GM23338 (cell line): ENCODE results near the gene TMEM234. TPM values are rescaled to one million over a fixed set of nuclear protein-coding genes. Genes with fewer than 3 reads are reported as not detected.

Experiments used
- ATAC-seq: fragments of 200-7000 bp; cut with Tn5 transposase; 3 replicates; pipeline ENCODE4 v1.9.1; 2020
- DNase-seq: peaks from one replicate; pipeline ENCODE4 v3.0.0-alpha.2; 2015; ENCODE audit warnings: low spot score
- H2AFZ ChIP-seq: fragments of 200-600 bp; sonication (generic); 2 replicates; pipeline ENCODE4 v1.8.0; 2016; ENCODE audit warnings: antibody characterized with exemption, mild to moderate bottlenecking, moderate library complexity
- H3F3A ChIP-seq: fragments of 200-600 bp; sonication (generic); replicated peaks from 2 replicates; pipeline ENCODE4 v1.8.0; 2017; ENCODE audit warnings: antibody characterized with exemption, mixed run types, low read depth
- H3K27ac ChIP-seq: fragments of 200-600 bp; sonication (generic); 2 replicates; pipeline ENCODE4 v1.6.1; 2016; ENCODE audit warnings: low read depth
- H3K27me3 ChIP-seq: fragments of 200-600 bp; sonication (generic); 2 replicates; pipeline ENCODE4 v1.8.0; 2016; ENCODE audit warnings: mild to moderate bottlenecking, mixed run types, moderate library complexity; ENCODE audit not compliant: insufficient read depth
- H3K36me3 ChIP-seq: fragments of 200-600 bp; sonication (generic); 2 replicates; pipeline ENCODE4 v1.8.0; 2016; ENCODE audit warnings: mild to moderate bottlenecking; ENCODE audit not compliant: insufficient read depth
- H3K4me1 ChIP-seq: fragments of 200-600 bp; sonication (generic); 2 replicates; pipeline ENCODE4 v1.8.0; 2016; ENCODE audit warnings: mild to moderate bottlenecking, moderate library complexity; ENCODE audit not compliant: insufficient read depth
- H3K4me2 ChIP-seq: fragments of 200-600 bp; sonication (generic); 2 replicates; pipeline ENCODE4 v1.7.1; 2017; ENCODE audit warnings: mixed run types
- H3K4me3 ChIP-seq: fragments of 200-600 bp; sonication (generic); 2 replicates; pipeline ENCODE4 v1.6.1; 2016; ENCODE audit warnings: mixed run types
- H3K79me2 ChIP-seq: fragments of 200-600 bp; sonication (generic); replicated peaks from 2 replicates; pipeline ENCODE4 v1.8.0; 2017; ENCODE audit warnings: mild to moderate bottlenecking; ENCODE audit not compliant: insufficient read depth
- H3K9me2 ChIP-seq: fragments of 200-600 bp; sonication (generic); 2 replicates; pipeline ENCODE4 v1.8.0; 2017; ENCODE audit not compliant: insufficient read depth
- H4K20me1 ChIP-seq: fragments of 200-600 bp; sonication (generic); replicated peaks from 2 replicates; pipeline ENCODE4 v1.8.0; 2017; ENCODE audit warnings: mild to moderate bottlenecking; ENCODE audit not compliant: insufficient read depth
- H3K27ac Mint-ChIP-seq: 2 replicates; pipeline ENCODE4 v1.8.0; 2020; ENCODE audit warnings: inconsistent platforms, mild to moderate bottlenecking, moderate library complexity, mixed read lengths
- H3K27me3 Mint-ChIP-seq: 3 replicates; pipeline ENCODE4 v1.8.0; 2022; ENCODE audit warnings: low read depth, mild to moderate bottlenecking, moderate library complexity, mixed read lengths, inconsistent platforms; ENCODE audit not compliant: insufficient read depth, poor library complexity
- H3K36me3 Mint-ChIP-seq: 3 replicates; pipeline ENCODE4 v1.8.0; 2021; ENCODE audit warnings: low read depth, mild to moderate bottlenecking, inconsistent platforms, moderate library complexity, mixed read lengths
- H3K4me1 Mint-ChIP-seq: 3 replicates; pipeline ENCODE4 v1.8.0; 2020; ENCODE audit warnings: mild to moderate bottlenecking, inconsistent platforms, mixed read lengths
- H3K4me3 Mint-ChIP-seq: 3 replicates; pipeline ENCODE4 v1.8.0; 2021; ENCODE audit warnings: moderate library complexity, mild to moderate bottlenecking, inconsistent platforms, mixed read lengths
- H3K9me3 Mint-ChIP-seq: 3 replicates; pipeline ENCODE4 v1.8.0; 2020; ENCODE audit warnings: moderate library complexity, mild to moderate bottlenecking, inconsistent platforms, mixed read lengths
- EZH2 ChIP-seq: fragments of 200-600 bp; sonication (generic); IDR thresholded peaks from one replicate; pipeline ENCODE4 v1.8.0; 2017; ENCODE audit warnings: antibody characterized with exemption, mild to moderate bottlenecking, low read depth; ENCODE audit not compliant: unreplicated experiment
- EZH2phosphoT487 ChIP-seq: fragments of 200-600 bp; sonication (generic); IDR thresholded peaks from one replicate; pipeline ENCODE4 v1.8.1; 2018; ENCODE audit warnings: antibody characterized with exemption; ENCODE audit not compliant: unreplicated experiment
- NANOG ChIP-seq: IDR thresholded peaks from 2 replicates; pipeline ENCODE4 v1.6.1; 2016; ENCODE audit warnings: antibody characterized with exemption, borderline replicate concordance
- POLR2AphosphoS5 ChIP-seq: IDR thresholded peaks from 2 replicates; pipeline ENCODE4 v1.6.1; 2016; ENCODE audit warnings: antibody characterized with exemption, low read depth
- STAT1 ChIP-seq: IDR thresholded peaks from one replicate; pipeline ENCODE4 v1.6.1; 2016; ENCODE audit warnings: antibody characterized with exemption; ENCODE audit not compliant: unreplicated experiment
- ZNF114 ChIP-seq: fragments of 250-450 bp; sonication (Bioruptor Pico); IDR thresholded peaks from 2 replicates; pipeline ENCODE4 v1.5.0; 2020; ENCODE audit warnings: mild to moderate bottlenecking, moderate library complexity
- ZNF331 ChIP-seq: fragments of 250-450 bp; sonication (Bioruptor Pico); IDR thresholded peaks from 2 replicates; pipeline ENCODE4 v1.5.0; 2020; ENCODE audit warnings: low read depth, mild to moderate bottlenecking, moderate library complexity
- polyA plus RNA-seq: library from polyadenylated mRNA; unstranded; fragments of >200 nt; fragmentation: Nextera tagmentation; extraction: Ambion mirVana; gene quantifications from 2 replicates; pipeline ENCODE4 v1.2.1, GENCODE V29; 2016
- total RNA-seq: library from RNA; depleted of rRNA; stranded (reverse); fragments of >200 nt; shearing (Covaris generic); gene quantifications from 2 replicates; pipeline ENCODE4 v1.2.3, GENCODE V29; 2014
- TF ChIP-seq, protein P1 (sequence below): IDR thresholded peaks from 2 replicates; pipeline ENCODE4 v1.6.1; 2016; ENCODE audit warnings: antibody characterized with exemption
- TF ChIP-seq, protein P2 (sequence below), 2 experiments: fragments of 200-600 bp in 1 of 2; sonication (generic) in 1 of 2; conservative IDR thresholded peaks; 2 replicates each; pipeline versions ENCODE4 v1.5.1 to v1.6.1; 2016 to 2017; ENCODE audit warnings: antibody characterized with exemption in 2 of 2, low read depth in 2 of 2, mild to moderate bottlenecking in 2 of 2, moderate library complexity in 1 of 2
- TF ChIP-seq, protein P3 (sequence below): IDR thresholded peaks from one replicate; pipeline ENCODE4 v1.6.1; 2018; ENCODE audit warnings: antibody characterized with exemption; ENCODE audit not compliant: unreplicated experiment

The TMEM234 gene
- total and polyA plus RNA-seq, 2 experiments from 2014 or later = 4.7 to 8.2 TPM

DNA sequence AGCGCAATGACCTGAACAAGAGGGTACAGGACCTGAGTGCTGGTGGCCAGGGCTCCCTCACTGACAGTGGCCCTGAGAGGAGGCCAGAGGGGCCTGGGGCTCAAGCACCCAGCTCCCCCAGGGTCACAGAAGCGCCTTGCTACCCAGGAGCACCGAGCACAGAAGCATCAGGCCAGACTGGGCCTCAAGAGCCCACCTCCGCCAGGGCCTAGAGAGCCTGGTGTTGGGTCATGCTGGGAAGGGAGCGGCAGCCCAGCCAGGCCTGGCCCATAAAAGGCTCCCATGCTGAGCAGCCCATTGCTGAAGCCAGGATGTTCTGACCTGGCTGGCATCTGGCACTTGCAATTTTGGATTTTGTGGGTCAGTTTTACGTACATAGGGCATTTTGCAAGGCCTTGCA lies 27.2 kb downstream of the TMEM234 start (continued):
- TF ChIP-seq, protein P1, sequence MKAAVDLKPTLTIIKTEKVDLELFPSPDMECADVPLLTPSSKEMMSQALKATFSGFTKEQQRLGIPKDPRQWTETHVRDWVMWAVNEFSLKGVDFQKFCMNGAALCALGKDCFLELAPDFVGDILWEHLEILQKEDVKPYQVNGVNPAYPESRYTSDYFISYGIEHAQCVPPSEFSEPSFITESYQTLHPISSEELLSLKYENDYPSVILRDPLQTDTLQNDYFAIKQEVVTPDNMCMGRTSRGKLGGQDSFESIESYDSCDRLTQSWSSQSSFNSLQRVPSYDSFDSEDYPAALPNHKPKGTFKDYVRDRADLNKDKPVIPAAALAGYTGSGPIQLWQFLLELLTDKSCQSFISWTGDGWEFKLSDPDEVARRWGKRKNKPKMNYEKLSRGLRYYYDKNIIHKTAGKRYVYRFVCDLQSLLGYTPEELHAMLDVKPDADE = no peak
- TF ChIP-seq, protein P2, sequence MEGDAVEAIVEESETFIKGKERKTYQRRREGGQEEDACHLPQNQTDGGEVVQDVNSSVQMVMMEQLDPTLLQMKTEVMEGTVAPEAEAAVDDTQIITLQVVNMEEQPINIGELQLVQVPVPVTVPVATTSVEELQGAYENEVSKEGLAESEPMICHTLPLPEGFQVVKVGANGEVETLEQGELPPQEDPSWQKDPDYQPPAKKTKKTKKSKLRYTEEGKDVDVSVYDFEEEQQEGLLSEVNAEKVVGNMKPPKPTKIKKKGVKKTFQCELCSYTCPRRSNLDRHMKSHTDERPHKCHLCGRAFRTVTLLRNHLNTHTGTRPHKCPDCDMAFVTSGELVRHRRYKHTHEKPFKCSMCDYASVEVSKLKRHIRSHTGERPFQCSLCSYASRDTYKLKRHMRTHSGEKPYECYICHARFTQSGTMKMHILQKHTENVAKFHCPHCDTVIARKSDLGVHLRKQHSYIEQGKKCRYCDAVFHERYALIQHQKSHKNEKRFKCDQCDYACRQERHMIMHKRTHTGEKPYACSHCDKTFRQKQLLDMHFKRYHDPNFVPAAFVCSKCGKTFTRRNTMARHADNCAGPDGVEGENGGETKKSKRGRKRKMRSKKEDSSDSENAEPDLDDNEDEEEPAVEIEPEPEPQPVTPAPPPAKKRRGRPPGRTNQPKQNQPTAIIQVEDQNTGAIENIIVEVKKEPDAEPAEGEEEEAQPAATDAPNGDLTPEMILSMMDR (conservative IDR thresholded peaks at IDR 0.05; ENCODE audit: low read depth in 2 of 2) = no peak
- TF ChIP-seq ZNF114 (no peak), EZH2phosphoT487 (no peak), EZH2 (no peak), NANOG (no peak), POLR2AphosphoS5 (no peak)

DNA sequence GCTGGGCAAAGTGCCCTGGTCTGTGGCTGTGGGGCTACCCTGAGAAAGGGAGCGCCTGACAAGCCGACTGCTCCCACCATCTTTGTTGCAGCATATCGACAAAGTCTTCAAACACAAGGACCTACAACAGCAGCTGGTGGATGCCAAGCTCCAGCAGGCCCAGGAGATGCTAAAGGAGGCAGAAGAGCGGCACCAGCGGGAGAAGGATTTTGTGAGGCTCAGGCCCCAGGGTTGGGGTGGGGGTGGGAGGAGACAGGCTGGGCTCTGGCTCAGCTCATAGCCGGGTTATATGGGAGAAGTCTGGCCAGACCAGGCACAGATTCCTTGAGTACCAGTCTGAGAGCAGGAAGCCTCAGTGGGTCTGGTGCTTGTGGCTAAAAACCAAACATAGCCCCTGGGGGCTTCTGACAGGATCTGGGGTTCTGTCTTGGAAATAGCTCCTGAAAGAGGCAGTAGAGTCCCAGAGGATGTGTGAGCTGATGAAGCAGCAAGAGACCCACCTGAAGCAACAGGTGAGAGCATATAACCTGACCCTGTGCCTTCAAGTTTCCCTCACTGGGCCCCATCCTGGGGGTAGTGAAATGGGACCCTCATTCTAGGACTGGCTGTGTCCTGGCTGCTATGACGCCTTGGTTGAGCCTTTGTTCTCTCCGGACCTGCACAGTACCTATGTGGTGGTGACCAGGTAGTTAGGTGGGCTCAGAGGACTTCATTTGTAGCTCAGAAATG lies 29.8 kb downstream of the TMEM234 start:
- H3K4me2 ChIP-seq = no peak overlapping the region
- Mint-ChIP-seq H3K27me3 (peaks cover 5% of the 10 kb centered on the region), H3K27ac (no peak overlapping the region), H3K36me3 (peaks cover 100% of the 10 kb centered on the region), H3K4me1 (peaks cover 3% of the 10 kb centered on the region), H3K9me3 (no peaks in the 10 kb centered on the region), H3K4me3 (no peak overlapping the region)
- H3K27ac ChIP-seq = no peak overlapping the region
- no peak overlapping the region for H3K4me3 ChIP-seq
- no peaks in the 10 kb centered on the region for H3K4me1 ChIP-seq
- ATAC-seq (no peak), DNase-seq (no peak)
- no peaks in the 10 kb centered on the region for H3K27me3 ChIP-seq
- H3K9me2 ChIP-seq = no peaks in the 10 kb centered on the region
- H2AFZ ChIP-seq = no peak overlapping the region
- TF ChIP-seq, protein P2 (conservative IDR thresholded peaks at IDR 0.05; ENCODE audit: low read depth in 2 of 2) = no peak
- peak; percentile 27 for TF ChIP-seq EZH2phosphoT487
- peaks cover 70% of the 10 kb centered on the region for H3K36me3 ChIP-seq
- H3F3A ChIP-seq = peaks cover 10% of the 10 kb centered on the region; the same call in 1 of the 2 replicates
- 0 out of 2 replicates have a peak, but pooled peaks cover 4% of the 10 kb centered on the region for H3K79me2 ChIP-seq
- peaks cover 13% of the 10 kb centered on the region for H4K20me1 ChIP-seq

DNA sequence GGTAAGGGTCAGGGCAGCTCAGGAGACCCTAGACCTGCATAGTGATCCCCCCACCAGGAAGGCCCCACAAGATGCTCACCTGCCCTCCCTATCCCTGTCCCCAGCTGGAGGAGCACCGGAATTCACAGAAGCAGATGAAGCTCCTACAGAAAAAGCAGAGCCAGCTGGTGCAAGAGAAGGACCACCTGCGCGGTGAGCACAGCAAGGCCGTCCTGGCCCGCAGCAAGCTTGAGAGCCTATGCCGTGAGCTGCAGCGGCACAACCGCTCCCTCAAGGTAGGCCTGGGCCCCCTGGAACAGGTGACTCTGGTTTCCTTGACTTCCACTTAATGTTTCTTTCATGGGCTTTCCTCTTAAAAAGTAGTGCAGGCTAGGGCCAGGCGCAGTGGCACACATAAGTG lies 34.3 kb downstream of the TMEM234 start:
- Histone ChIP-seq H3K79me2 (peaks cover 41% of the 10 kb centered on the region), H3K36me3 (peaks cover 63% of the 10 kb centered on the region), H3F3A (peaks cover 5% of the 10 kb centered on the region), H3K4me2 (no peak overlapping the region), H3K9me2 (no peaks in the 10 kb centered on the region), H3K27me3 (no peaks in the 10 kb centered on the region), H3K4me1 (no peaks in the 10 kb centered on the region), H4K20me1 (peaks cover 30% of the 10 kb centered on the region), H3K27ac (no peak overlapping the region), H3K4me3 (no peak overlapping the region), H2AFZ (no peak overlapping the region)
- Mint-ChIP-seq H3K27me3 (peaks cover 2% of the 10 kb centered on the region), H3K4me1 (peaks cover 13% of the 10 kb centered on the region), H3K36me3 (peaks cover 92% of the 10 kb centered on the region), H3K4me3 (no peak overlapping the region), H3K9me3 (no peaks in the 10 kb centered on the region), H3K27ac (no peak overlapping the region)
- DNase-seq (no peak), ATAC-seq (no peak)
- TF ChIP-seq ZNF331 (CRISPR knock-in tag) = no peak
- TF ChIP-seq, protein P3, sequence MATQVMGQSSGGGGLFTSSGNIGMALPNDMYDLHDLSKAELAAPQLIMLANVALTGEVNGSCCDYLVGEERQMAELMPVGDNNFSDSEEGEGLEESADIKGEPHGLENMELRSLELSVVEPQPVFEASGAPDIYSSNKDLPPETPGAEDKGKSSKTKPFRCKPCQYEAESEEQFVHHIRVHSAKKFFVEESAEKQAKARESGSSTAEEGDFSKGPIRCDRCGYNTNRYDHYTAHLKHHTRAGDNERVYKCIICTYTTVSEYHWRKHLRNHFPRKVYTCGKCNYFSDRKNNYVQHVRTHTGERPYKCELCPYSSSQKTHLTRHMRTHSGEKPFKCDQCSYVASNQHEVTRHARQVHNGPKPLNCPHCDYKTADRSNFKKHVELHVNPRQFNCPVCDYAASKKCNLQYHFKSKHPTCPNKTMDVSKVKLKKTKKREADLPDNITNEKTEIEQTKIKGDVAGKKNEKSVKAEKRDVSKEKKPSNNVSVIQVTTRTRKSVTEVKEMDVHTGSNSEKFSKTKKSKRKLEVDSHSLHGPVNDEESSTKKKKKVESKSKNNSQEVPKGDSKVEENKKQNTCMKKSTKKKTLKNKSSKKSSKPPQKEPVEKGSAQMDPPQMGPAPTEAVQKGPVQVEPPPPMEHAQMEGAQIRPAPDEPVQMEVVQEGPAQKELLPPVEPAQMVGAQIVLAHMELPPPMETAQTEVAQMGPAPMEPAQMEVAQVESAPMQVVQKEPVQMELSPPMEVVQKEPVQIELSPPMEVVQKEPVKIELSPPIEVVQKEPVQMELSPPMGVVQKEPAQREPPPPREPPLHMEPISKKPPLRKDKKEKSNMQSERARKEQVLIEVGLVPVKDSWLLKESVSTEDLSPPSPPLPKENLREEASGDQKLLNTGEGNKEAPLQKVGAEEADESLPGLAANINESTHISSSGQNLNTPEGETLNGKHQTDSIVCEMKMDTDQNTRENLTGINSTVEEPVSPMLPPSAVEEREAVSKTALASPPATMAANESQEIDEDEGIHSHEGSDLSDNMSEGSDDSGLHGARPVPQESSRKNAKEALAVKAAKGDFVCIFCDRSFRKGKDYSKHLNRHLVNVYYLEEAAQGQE = no peak
- no peak for TF ChIP-seq STAT1
- TF ChIP-seq ZNF114 = no peak
